ENCODE data around the gene PXK. TPM values are rescaled to one million over a fixed set of nuclear protein-coding genes. Genes with fewer than 3 reads are reported as not detected.

PXK gene
- total and polyA plus RNA-seq, 10 of the 15 experiments (the other 5 are each of a cell fraction or from before 2014, with no cell fraction given), result 8.4 to 38.0 (median 27.6) TPM

DNA sequence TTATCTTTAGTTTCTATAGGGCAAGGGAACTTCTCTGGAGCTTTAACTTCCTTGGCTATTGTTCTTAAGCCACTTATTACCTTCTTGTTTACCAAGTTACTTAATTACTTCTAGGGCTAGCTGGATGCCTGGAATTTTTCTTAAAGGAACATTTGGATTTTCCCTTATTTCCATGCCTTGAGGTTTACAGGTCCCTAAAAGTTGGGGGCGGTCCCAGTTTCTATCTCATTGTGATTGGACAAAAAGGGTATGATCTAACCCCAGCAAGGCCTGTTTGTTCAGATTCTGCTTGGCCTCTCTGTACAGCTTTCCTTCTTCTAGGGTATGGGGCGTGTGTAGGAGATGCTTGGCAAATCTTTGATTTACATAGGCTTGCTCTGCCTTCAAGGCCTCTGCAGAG, 83.5 kb downstream of the PXK start:
- 69% methylated on average over 2 of the region's 2 CpGs for WGBS (ENCODE audit: insufficient coverage, insufficient replicate concordance, low lambda C conversion rate, missing lambda C conversion rate)
- Histone ChIP-seq H3K9me3 (replicated peaks; ENCODE audit: control insufficient read depth, insufficient read depth, low read length) (no peaks in the 10 kb centered on the region), H3K4me3 (no peak overlapping the region), H3K27ac (ENCODE audit: control insufficient read depth, insufficient read depth) (no peak overlapping the region), H4K20me1 (ENCODE audit: control insufficient read depth, insufficient read depth) (no peaks in the 10 kb centered on the region), H3K4me2 (ENCODE audit: control insufficient read depth, insufficient read depth) (no peak overlapping the region), H3K27me3 (replicated peaks in 1 of 2; ENCODE audit: control insufficient read depth in 2 of 2, insufficient read depth in 2 of 2, low read length in 1 of 2) (no peaks in the 10 kb centered on the region), H3K79me2 (ENCODE audit: control insufficient read depth, insufficient read depth, low read length) (no peaks in the 10 kb centered on the region), H2AFZ (ENCODE audit: control insufficient read depth, low read depth, low read length) (no peak overlapping the region), H3K9ac (ENCODE audit: control insufficient read depth, insufficient read depth, low read length) (no peak overlapping the region), H3K36me3 (ENCODE audit: control insufficient read depth in 2 of 2, insufficient read depth in 2 of 2, low read length in 1 of 2) (no peaks in the 10 kb centered on the region; a peak in 1 of 4 replicates), H3K4me1 (ENCODE audit: control insufficient read depth, insufficient read depth, low read length) (peaks cover 24% of the 10 kb centered on the region)
- BruUV-seq (replicated peaks), result no TSS peak
- no peak for DNase-seq (ENCODE audit: low read depth, low spot score)
- CTCF ChIA-PET, result interaction anchor here (1.0 to 5.9 kb wide), 17 partner anchors 8 to 238 kb away, joined by 3 to 112 read pairs (median 9); partner anchors contain the start of genes HTD2, KCTD6, PDHB and PXK
- TF ChIP-seq, protein P1, sequence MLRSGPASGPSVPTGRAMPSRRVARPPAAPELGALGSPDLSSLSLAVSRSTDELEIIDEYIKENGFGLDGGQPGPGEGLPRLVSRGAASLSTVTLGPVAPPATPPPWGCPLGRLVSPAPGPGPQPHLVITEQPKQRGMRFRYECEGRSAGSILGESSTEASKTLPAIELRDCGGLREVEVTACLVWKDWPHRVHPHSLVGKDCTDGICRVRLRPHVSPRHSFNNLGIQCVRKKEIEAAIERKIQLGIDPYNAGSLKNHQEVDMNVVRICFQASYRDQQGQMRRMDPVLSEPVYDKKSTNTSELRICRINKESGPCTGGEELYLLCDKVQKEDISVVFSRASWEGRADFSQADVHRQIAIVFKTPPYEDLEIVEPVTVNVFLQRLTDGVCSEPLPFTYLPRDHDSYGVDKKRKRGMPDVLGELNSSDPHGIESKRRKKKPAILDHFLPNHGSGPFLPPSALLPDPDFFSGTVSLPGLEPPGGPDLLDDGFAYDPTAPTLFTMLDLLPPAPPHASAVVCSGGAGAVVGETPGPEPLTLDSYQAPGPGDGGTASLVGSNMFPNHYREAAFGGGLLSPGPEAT (IDR thresholded peaks at IDR 0.05; ENCODE audit: low read depth), result no peak
- TF ChIP-seq JUND (IDR thresholded peaks at IDR 0.05; ENCODE audit: low read depth, low read length) (no peak), POU2F2 (IDR thresholded peaks at IDR 0.05; ENCODE audit: borderline replicate concordance, low read depth, low read length) (no peak), RAD51 (IDR thresholded peaks at IDR 0.05) (no peak), ZNF384 (IDR thresholded peaks at IDR 0.05; ENCODE audit: borderline replicate concordance, low read depth, low read length) (no peak), ZBED1 (IDR thresholded peaks at IDR 0.05; ENCODE audit: borderline replicate concordance) (no peak), ZNF622 (IDR thresholded peaks at IDR 0.05) (no peak), FOXM1 (IDR thresholded peaks at IDR 0.05; ENCODE audit: low read depth, low read length) (no peak)
- TF ChIP-seq, protein P2, sequence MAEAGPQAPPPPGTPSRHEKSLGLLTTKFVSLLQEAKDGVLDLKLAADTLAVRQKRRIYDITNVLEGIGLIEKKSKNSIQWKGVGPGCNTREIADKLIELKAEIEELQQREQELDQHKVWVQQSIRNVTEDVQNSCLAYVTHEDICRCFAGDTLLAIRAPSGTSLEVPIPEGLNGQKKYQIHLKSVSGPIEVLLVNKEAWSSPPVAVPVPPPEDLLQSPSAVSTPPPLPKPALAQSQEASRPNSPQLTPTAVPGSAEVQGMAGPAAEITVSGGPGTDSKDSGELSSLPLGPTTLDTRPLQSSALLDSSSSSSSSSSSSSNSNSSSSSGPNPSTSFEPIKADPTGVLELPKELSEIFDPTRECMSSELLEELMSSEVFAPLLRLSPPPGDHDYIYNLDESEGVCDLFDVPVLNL (IDR thresholded peaks at IDR 0.05; ENCODE audit: low read depth, low read length), result no peak
- TF ChIP-seq, protein P3, sequence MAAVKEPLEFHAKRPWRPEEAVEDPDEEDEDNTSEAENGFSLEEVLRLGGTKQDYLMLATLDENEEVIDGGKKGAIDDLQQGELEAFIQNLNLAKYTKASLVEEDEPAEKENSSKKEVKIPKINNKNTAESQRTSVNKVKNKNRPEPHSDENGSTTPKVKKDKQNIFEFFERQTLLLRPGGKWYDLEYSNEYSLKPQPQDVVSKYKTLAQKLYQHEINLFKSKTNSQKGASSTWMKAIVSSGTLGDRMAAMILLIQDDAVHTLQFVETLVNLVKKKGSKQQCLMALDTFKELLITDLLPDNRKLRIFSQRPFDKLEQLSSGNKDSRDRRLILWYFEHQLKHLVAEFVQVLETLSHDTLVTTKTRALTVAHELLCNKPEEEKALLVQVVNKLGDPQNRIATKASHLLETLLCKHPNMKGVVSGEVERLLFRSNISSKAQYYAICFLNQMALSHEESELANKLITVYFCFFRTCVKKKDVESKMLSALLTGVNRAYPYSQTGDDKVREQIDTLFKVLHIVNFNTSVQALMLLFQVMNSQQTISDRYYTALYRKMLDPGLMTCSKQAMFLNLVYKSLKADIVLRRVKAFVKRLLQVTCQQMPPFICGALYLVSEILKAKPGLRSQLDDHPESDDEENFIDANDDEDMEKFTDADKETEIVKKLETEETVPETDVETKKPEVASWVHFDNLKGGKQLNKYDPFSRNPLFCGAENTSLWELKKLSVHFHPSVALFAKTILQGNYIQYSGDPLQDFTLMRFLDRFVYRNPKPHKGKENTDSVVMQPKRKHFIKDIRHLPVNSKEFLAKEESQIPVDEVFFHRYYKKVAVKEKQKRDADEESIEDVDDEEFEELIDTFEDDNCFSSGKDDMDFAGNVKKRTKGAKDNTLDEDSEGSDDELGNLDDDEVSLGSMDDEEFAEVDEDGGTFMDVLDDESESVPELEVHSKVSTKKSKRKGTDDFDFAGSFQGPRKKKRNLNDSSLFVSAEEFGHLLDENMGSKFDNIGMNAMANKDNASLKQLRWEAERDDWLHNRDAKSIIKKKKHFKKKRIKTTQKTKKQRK (IDR thresholded peaks at IDR 0.05; ENCODE audit: low read depth, low read length), result no peak
- POLR2A ChIA-PET, result no interaction called here
- RAD21 ChIA-PET (ENCODE audit: unreplicated experiment), result interaction anchor here (0.6 to 2.9 kb wide), 9 partner anchors 66 to 409 kb away, joined by 3 to 35 read pairs (median 3); no protein-coding TSS in a partner anchor
- FAIRE-seq, result no peak
- SMC1A ChIA-PET (ENCODE audit: uncharacterized antibody, unreplicated experiment), result interaction anchor here (0.7 to 7.5 kb wide), 13 partner anchors 8 to 199 kb away, joined by 3 to 81 read pairs (median 8); partner anchors contain the start of genes HTD2, PDHB, PXK and RPP14
- in situ Hi-C loops (cut with MboI) (no loop called here), intact Hi-C loops (cut with micrococcal nuclease; ENCODE audit: unreplicated experiment) (no loop called here)
- no peak for ATAC-seq
